Measurements from ENCODE around the gene FAM3B. TPM values are rescaled to one million over a fixed set of nuclear protein-coding genes. Genes with fewer than 3 reads are reported as not detected.

Gene FAM3B
- total RNA-seq, 2 experiments from 2014 or later, result not detected

GRCh38 chr21:41362605-41363369, 46.2 kb downstream of the FAM3B start:
- Mint-ChIP-seq H3K27me3 (no peaks in the 10 kb centered on the region), H3K9me3 (no peaks in the 10 kb centered on the region), H3K36me3 (peaks cover 27% of the 10 kb centered on the region), H3K4me1 (peaks cover 48% of the 10 kb centered on the region), H3K4me3 (peak overlapping the region; percentile 91), H3K27ac (peak overlapping the region; percentile 99)
- DNase-seq (no peak), ATAC-seq (ENCODE audit: low read depth) (no peak)
- POLR2A ChIA-PET, result interaction anchor here (0.7 to 8.0 kb wide), 11 partner anchors 9 to 701 kb away, joined by 3 to 233 read pairs (median 6); partner anchors contain the start of gene MX1

GRCh38 chr21:41363370-41364270, 47.0 kb downstream of the FAM3B start:
- no peaks in the 10 kb centered on the region for H3K9me3 Mint-ChIP-seq
- H3K4me3 Mint-ChIP-seq, result peak overlapping the region; percentile 91
- no peaks in the 10 kb centered on the region for H3K27me3 Mint-ChIP-seq
- H3K27ac Mint-ChIP-seq, result peak overlapping the region; percentile 99
- POLR2A ChIA-PET, result interaction anchor here (1.1 to 8.0 kb wide), 5 partner anchors 8 to 700 kb away, joined by 4 to 233 read pairs (median 33); partner anchors contain the start of gene MX1
- peaks cover 56% of the 10 kb centered on the region for H3K4me1 Mint-ChIP-seq
- DNase-seq (no peak), ATAC-seq (ENCODE audit: low read depth) (no peak)
- H3K36me3 Mint-ChIP-seq, result peaks cover 33% of the 10 kb centered on the region

- Mint-ChIP-seq H3K4me1 (peaks cover 62% of the 10 kb centered on the region), H3K36me3 (peaks cover 33% of the 10 kb centered on the region), H3K9me3 (no peaks in the 10 kb centered on the region), H3K4me3 (peak overlapping the region; percentile 91), H3K27ac (peak overlapping the region; percentile 99), H3K27me3 (no peaks in the 10 kb centered on the region)
- ATAC-seq (ENCODE audit: low read depth) (no peak), DNase-seq (no peak)
- POLR2A ChIA-PET, result interaction anchor here (8.0 kb wide), 1 partner anchor 61 kb away, joined by 233 read pairs; the partner anchor contains the start of gene MX1
Measured at GRCh38 chr21:41364308-41364707, 47.7 kb downstream of the FAM3B start.

DNA sequence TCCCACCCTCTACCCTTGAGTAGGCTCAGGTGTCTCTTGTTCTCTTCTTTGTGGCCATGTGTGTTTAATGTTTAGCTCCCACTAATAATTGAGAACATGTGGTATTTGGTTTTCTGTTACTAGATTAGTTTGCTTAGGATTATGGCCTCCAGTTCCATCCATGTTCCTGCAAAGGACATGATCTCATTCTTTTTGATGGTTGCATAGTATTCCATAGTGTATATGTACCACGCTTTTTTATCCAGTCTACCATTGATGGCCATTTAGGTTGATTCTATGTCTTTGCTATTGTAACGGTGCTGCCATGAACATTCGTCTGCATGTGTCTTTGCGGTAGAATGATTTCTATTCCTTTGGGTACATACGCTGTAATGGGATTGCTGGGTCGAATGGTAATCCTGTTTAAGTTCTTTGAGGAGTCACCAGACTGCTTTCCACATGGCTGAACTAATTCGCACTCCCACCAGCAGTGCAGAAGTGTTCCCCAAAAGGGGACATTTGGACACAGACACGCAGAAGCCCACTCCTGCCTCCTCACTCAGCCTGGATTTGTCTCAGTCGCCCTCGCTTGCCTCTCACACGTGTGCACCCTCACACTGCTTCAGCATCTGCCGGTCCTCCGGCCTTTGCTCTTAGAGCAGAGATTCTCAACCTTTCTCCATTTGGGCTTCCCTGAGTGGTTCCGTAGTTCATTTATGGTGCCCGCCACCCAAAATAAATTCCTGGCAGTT, 48.9 kb downstream of the FAM3B start:
- POLR2A ChIA-PET, result interaction anchor here (7.1 kb wide), 1 partner anchor 60 kb away, joined by 147 read pairs; the partner anchor contains the start of gene MX1

GRCh38 chr21:41366522-41367151, 50.0 kb downstream of the FAM3B start:
- no peaks in the 10 kb centered on the region for H3K27me3 Mint-ChIP-seq
- peaks cover 67% of the 10 kb centered on the region for H3K4me1 Mint-ChIP-seq
- no peaks in the 10 kb centered on the region for H3K9me3 Mint-ChIP-seq
- DNase-seq, result no peak
- peaks cover 40% of the 10 kb centered on the region for H3K36me3 Mint-ChIP-seq
- ATAC-seq (ENCODE audit: low read depth), result no peak
- H3K4me3 Mint-ChIP-seq, result no peak overlapping the region
- peak overlapping the region; percentile 60 for H3K27ac Mint-ChIP-seq
- POLR2A ChIA-PET, result interaction anchor here (0.6 to 7.1 kb wide), 3 partner anchors 39 to 553 kb away, joined by 3 to 147 read pairs (median 4); partner anchors contain the start of gene MX1

More for the DNA sequence above, 48.9 kb downstream of the FAM3B start:
- Mint-ChIP-seq H3K27me3 (no peaks in the 10 kb centered on the region), H3K4me3 (peak overlapping the region; percentile 11), H3K4me1 (peaks cover 68% of the 10 kb centered on the region), H3K27ac (peak overlapping the region; percentile 46), H3K36me3 (peaks cover 33% of the 10 kb centered on the region), H3K9me3 (no peaks in the 10 kb centered on the region)
- DNase-seq (no peak), ATAC-seq (ENCODE audit: low read depth) (no peak)

GRCh38 chr21:41367301-41367944, 50.8 kb downstream of the FAM3B start:
- Mint-ChIP-seq H3K27ac (peak overlapping the region; percentile 95), H3K27me3 (no peaks in the 10 kb centered on the region), H3K4me3 (no peak overlapping the region), H3K36me3 (peaks cover 40% of the 10 kb centered on the region), H3K4me1 (peaks cover 68% of the 10 kb centered on the region), H3K9me3 (no peaks in the 10 kb centered on the region)
- POLR2A ChIA-PET, result interaction anchor here (0.6 to 7.1 kb wide), 3 partner anchors 38 to 552 kb away, joined by 3 to 147 read pairs (median 4); partner anchors contain the start of gene MX1
- no peak for ATAC-seq (ENCODE audit: low read depth)
- no peak for DNase-seq

GRCh38 chr21:41367945-41368734, 51.5 kb downstream of the FAM3B start:
- H3K9me3 Mint-ChIP-seq, result no peaks in the 10 kb centered on the region
- DNase-seq (no peak), ATAC-seq (ENCODE audit: low read depth) (no peak)
- POLR2A ChIA-PET, result interaction anchor here (1.0 to 7.1 kb wide), 6 partner anchors 10 to 86 kb away, joined by 3 to 147 read pairs (median 4); partner anchors contain the start of gene MX1
- peak overlapping the region; percentile 80 for H3K4me3 Mint-ChIP-seq
- no peaks in the 10 kb centered on the region for H3K27me3 Mint-ChIP-seq
- H3K4me1 Mint-ChIP-seq, result peaks cover 69% of the 10 kb centered on the region
- peaks cover 36% of the 10 kb centered on the region for H3K36me3 Mint-ChIP-seq
- peak overlapping the region; percentile 95 for H3K27ac Mint-ChIP-seq

DNA sequence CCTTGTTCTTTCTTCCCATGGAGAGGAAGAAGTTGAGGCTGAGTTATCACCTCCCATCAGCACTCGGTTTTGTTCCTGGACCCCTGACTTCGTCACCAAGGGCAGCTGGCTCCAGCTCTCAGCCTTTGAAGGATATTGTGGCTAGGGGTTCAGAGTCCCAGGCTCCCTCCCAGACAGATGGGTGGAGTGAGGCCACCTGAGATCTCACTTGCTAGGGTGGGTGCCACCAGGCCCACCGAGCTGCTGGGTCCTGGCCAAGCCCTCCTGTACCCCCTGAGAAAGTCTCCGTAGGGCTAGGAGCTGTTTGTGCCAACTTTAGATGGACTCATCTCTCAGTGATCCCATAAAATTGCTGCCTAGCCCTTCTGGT, 52.1 kb downstream of the FAM3B start:
- H3K9me3 Mint-ChIP-seq, result no peaks in the 10 kb centered on the region
- peak overlapping the region; percentile 80 for H3K4me3 Mint-ChIP-seq
- H3K27me3 Mint-ChIP-seq, result no peaks in the 10 kb centered on the region
- peak overlapping the region; percentile 95 for H3K27ac Mint-ChIP-seq
- peaks cover 32% of the 10 kb centered on the region for H3K36me3 Mint-ChIP-seq
- ATAC-seq (ENCODE audit: low read depth) (no peak), DNase-seq (no peak)
- POLR2A ChIA-PET, result interaction anchor here (0.9 to 7.1 kb wide), 11 partner anchors 7 to 85 kb away, joined by 3 to 147 read pairs (median 6); partner anchors contain the start of genes MX1 and MX2
- H3K4me1 Mint-ChIP-seq, result peaks cover 67% of the 10 kb centered on the region

DNA sequence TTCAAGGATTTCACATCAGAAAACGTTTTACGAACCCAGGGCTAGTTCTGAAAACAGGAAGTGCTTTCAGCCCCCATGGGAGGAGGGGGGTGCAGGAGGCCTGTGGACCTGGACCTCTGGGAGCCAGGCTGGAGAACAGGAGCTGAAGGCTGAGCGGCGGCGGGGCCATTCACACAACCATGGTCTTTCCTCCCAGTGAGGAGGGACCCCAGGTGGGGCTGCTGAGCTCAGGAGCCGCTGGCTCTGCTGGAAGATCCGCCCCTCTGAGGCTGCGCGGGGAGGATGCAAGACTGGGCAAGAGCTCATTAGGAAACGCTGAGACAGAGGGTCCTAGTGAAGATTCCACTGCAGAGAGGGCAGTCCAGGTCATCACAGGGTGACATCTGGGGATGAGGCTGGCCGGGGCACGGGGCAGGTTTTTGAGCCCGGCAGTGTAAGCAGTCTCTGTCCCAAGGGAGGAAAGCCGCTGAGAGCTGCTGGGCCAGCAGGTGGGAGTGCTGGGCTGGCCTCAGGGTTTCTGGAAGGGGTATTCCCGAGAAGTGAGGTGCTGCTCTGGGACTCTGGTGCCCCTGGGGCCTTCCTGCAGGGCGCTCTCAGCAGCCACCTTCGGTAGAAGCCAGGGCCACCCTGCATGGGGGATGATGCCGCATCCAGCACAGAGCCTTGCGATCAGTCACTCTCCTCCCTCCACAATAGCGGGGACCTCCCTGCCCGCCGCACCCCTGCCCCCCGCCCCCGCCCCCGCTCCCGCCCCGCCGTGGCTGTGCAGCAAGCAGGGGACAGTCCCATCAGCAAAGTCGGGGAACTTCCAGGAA, 52.7 kb downstream of the FAM3B start:
- peak; percentile 69 for ATAC-seq (ENCODE audit: low read depth)
- H3K27me3 Mint-ChIP-seq, result no peaks in the 10 kb centered on the region
- H3K4me3 Mint-ChIP-seq, result peak overlapping the region; percentile 80
- no peaks in the 10 kb centered on the region for H3K9me3 Mint-ChIP-seq
- H3K27ac Mint-ChIP-seq, result peak overlapping the region; percentile 95
- H3K4me1 Mint-ChIP-seq, result peaks cover 63% of the 10 kb centered on the region
- H3K36me3 Mint-ChIP-seq, result peaks cover 31% of the 10 kb centered on the region
- DNase-seq, result peak; percentile 62
- POLR2A ChIA-PET, result interaction anchor here (0.8 to 7.1 kb wide), 14 partner anchors 7 to 200 kb away, joined by 3 to 147 read pairs (median 4); partner anchors contain the start of genes MX1 and MX2

GRCh38 chr21:41369920-41370839, 53.6 kb downstream of the FAM3B start:
- Mint-ChIP-seq H3K4me1 (peaks cover 62% of the 10 kb centered on the region), H3K4me3 (peak overlapping the region; percentile 80), H3K27me3 (no peaks in the 10 kb centered on the region), H3K27ac (peak overlapping the region; percentile 95), H3K9me3 (no peaks in the 10 kb centered on the region), H3K36me3 (peaks cover 29% of the 10 kb centered on the region)
- POLR2A ChIA-PET, result interaction anchor here (0.8 to 7.1 kb wide), 10 partner anchors 8 to 201 kb away, joined by 3 to 147 read pairs (median 8); partner anchors contain the start of genes MX1 and MX2
- peak; percentile 70 for DNase-seq
- ATAC-seq (ENCODE audit: low read depth), result peak; percentile 53

All from activated naive CD8-positive, alpha-beta T cell treated with anti-CD3 and anti-CD28 coated beads, Interleukin-2, amount 10 ng/mL, durations not matched to agents 7 days and 5 days (primary cell).